Measurements from ENCODE around the gene EXOC4. TPM values are rescaled to one million over a fixed set of nuclear protein-coding genes. Genes with fewer than 3 reads are reported as not detected.

Gene EXOC4
- total and polyA plus RNA-seq, 2 donors from 2014 or later = 22.8 to 78.7 TPM

GRCh38 chr7:133761443-133761842 lies 508.6 kb downstream of the EXOC4 start:
- no peak for TF ChIP-seq CTCF (IDR thresholded peaks at IDR 0.05; ENCODE audit: borderline replicate concordance, extremely low read depth, insufficient read depth)
- no peak for FAIRE-seq

GRCh38 chr7:133763076-133763640 lies 510.3 kb downstream of the EXOC4 start:
- Histone ChIP-seq H3K36me3 (ENCODE audit: control insufficient read depth in 2 of 3, insufficient read depth in 3 of 3, low read length in 3 of 3) (no peaks in the 10 kb centered on the region), H3K9ac (ENCODE audit: low read length in 3 of 3) (no peak overlapping the region), H3K27me3 (ENCODE audit: control insufficient read depth, insufficient read depth, low read length) (no peaks in the 10 kb centered on the region), H3K4me3 (ENCODE audit: low read length in 3 of 3) (no peak overlapping the region), H3K4me1 (ENCODE audit: control insufficient read depth in 2 of 3, insufficient read depth in 2 of 3, low read depth in 1 of 3, low read length in 3 of 3) (peaks cover 0 to 19% (median 0%) of the 10 kb centered on the region in 3 donors), H3K9me3 (ENCODE audit: control insufficient read depth in 2 of 3, insufficient read depth in 1 of 3, low read length in 3 of 3) (no peaks in the 10 kb centered on the region), H3K27ac (ENCODE audit: low read depth in 2 of 2, low read length in 2 of 2) (no peak overlapping the region)
- peak in 2 of 5 donors; percentile 51 to 61 for DNase-seq
- FAIRE-seq = peak; percentile 21
- intact Hi-C loops (cut with DNase I) = no loop called here
- no peak for TF ChIP-seq CTCF (IDR thresholded peaks at IDR 0.05; ENCODE audit: borderline replicate concordance, extremely low read depth, insufficient read depth)

More at GRCh38 chr7:133761443-133761842, 508.6 kb downstream of the EXOC4 start:
- Histone ChIP-seq H3K9ac (ENCODE audit: low read length in 3 of 3) (no peak overlapping the region), H3K4me3 (ENCODE audit: low read length in 3 of 3) (no peak overlapping the region), H3K27ac (ENCODE audit: low read depth in 2 of 2, low read length in 2 of 2) (no peak overlapping the region), H3K36me3 (ENCODE audit: control insufficient read depth in 2 of 3, insufficient read depth in 3 of 3, low read length in 3 of 3) (no peaks in the 10 kb centered on the region), H3K27me3 (ENCODE audit: control insufficient read depth, insufficient read depth, low read length) (no peaks in the 10 kb centered on the region), H3K4me1 (ENCODE audit: control insufficient read depth in 2 of 3, insufficient read depth in 2 of 3, low read depth in 1 of 3, low read length in 3 of 3) (peaks cover 0 to 12% (median 0%) of the 10 kb centered on the region in 3 donors), H3K9me3 (ENCODE audit: control insufficient read depth in 2 of 3, insufficient read depth in 1 of 3, low read length in 3 of 3) (no peaks in the 10 kb centered on the region)
- intact Hi-C loops (cut with DNase I) = no loop called here
- no peak for DNase-seq

- Histone ChIP-seq H3K4me3 (ENCODE audit: low read length in 3 of 3) (no peak overlapping the region), H3K9me3 (ENCODE audit: control insufficient read depth in 2 of 3, insufficient read depth in 1 of 3, low read length in 3 of 3) (no peaks in the 10 kb centered on the region), H3K27me3 (ENCODE audit: control insufficient read depth, insufficient read depth, low read length) (no peaks in the 10 kb centered on the region), H3K9ac (ENCODE audit: low read length in 3 of 3) (no peak overlapping the region), H3K4me1 (ENCODE audit: control insufficient read depth in 2 of 3, insufficient read depth in 2 of 3, low read depth in 1 of 3, low read length in 3 of 3) (peaks cover 0 to 29% (median 0%) of the 10 kb centered on the region in 3 donors), H3K27ac (ENCODE audit: low read depth in 2 of 2, low read length in 2 of 2) (no peak overlapping the region), H3K36me3 (ENCODE audit: control insufficient read depth in 2 of 3, insufficient read depth in 3 of 3, low read length in 3 of 3) (no peaks in the 10 kb centered on the region)
- no peak for DNase-seq
- FAIRE-seq = no peak
- intact Hi-C loops (cut with DNase I) = no loop called here
- no peak for TF ChIP-seq CTCF (IDR thresholded peaks at IDR 0.05; ENCODE audit: borderline replicate concordance, extremely low read depth, insufficient read depth)
Measured at GRCh38 chr7:133769668-133770067, 516.8 kb downstream of the EXOC4 start.

Measured in kidney (tissue), 14 donors.